Amygdala (tissue), 56 donors: ENCODE data around the gene RIOK3.
"Not testable (repeated sequence)": the region's sequence is repeated elsewhere in the genome, so short reads cannot be mapped to it uniquely, and the experiment has no call there.

Source experiments
- DNase-seq, 56 donors: peaks; one replicate each; lab custom pipeline; 2025; lab: John Stamatoyannopoulos, UW

RIOK3 gene

GRCh38 chr18:23493654-23494053 lies 40.6 kb downstream of the RIOK3 start:
- no peak for DNase-seq

- no peak for DNase-seq
These were observed 41.9 kb downstream of the RIOK3 start for GRCh38 chr18:23494992-23495391.

- DNase-seq: no peak
These were observed 42.8 kb downstream of the RIOK3 start for GRCh38 chr18:23495723-23496440.

- DNase-seq: no peak
These were observed 45.0 kb downstream of the RIOK3 start for GRCh38 chr18:23498117-23498516.

GRCh38 chr18:23498877-23499276 lies 45.8 kb downstream of the RIOK3 start:
- DNase-seq: peak in 45 of 56 donors; percentile 6 to 81 (median 41)

- no peak for DNase-seq
These were observed 46.2 kb downstream of the RIOK3 start for GRCh38 chr18:23499291-23499781.

GRCh38 chr18:23501626-23502025 lies 48.5 kb downstream of the RIOK3 start:
- no peak for DNase-seq

GRCh38 chr18:23502516-23503037 lies 49.5 kb downstream of the RIOK3 start:
- no peak for DNase-seq

GRCh38 chr18:23503038-23503962 lies 50.2 kb downstream of the RIOK3 start, which contains the start of gene RMC1:
Gene RMC1, plus strand, starts transcription at chr18:23503511. Its CDS starts 108 bp downstream, at chr18:23503619.
- DNase-seq: peak; percentile 65 to 99 (median 91)

- peak in 1 of 56 donors; percentile 32 for DNase-seq
These were observed 50.9 kb downstream of the RIOK3 start for GRCh38 chr18:23503963-23504344.

GRCh38 chr18:23504720-23505119 lies 51.6 kb downstream of the RIOK3 start:
- DNase-seq: no peak

- DNase-seq: peak in 1 of 56 donors; percentile 6
These were observed 53.3 kb downstream of the RIOK3 start for GRCh38 chr18:23506393-23506792.

GRCh38 chr18:23510923-23511322 lies 57.8 kb downstream of the RIOK3 start:
- not testable (repeated sequence) for DNase-seq

- DNase-seq: not testable (repeated sequence)
These were observed 59.1 kb downstream of the RIOK3 start for GRCh38 chr18:23512216-23512615.

- DNase-seq: no peak
These were observed 59.6 kb downstream of the RIOK3 start for GRCh38 chr18:23512641-23513040.

- DNase-seq: peak in 55 of 56 donors; percentile 2 to 86 (median 61)
These were observed 62.9 kb downstream of the RIOK3 start for GRCh38 chr18:23515911-23516546.

- no peak for DNase-seq
These were observed 66.6 kb downstream of the RIOK3 start for GRCh38 chr18:23519734-23520133.

GRCh38 chr18:23521271-23521670 lies 68.2 kb downstream of the RIOK3 start:
- DNase-seq: no peak

GRCh38 chr18:23521907-23522306 lies 68.8 kb downstream of the RIOK3 start:
- peak in 7 of 56 donors; percentile 13 to 33 (median 19) for DNase-seq

- DNase-seq: no peak
These were observed 70.5 kb downstream of the RIOK3 start for GRCh38 chr18:23523429-23524212.
